ENCODE data around the gene NOS1. TPM values are rescaled to one million over a fixed set of nuclear protein-coding genes. Genes with fewer than 3 reads are reported as not detected.
"Not testable (repeated sequence)": the region's sequence is repeated elsewhere in the genome, so short reads cannot be mapped to it uniquely, and the experiment has no call there.

Gene NOS1
- total RNA-seq, 1 experiment from 2014 or later, result 2.3 TPM

DNA sequence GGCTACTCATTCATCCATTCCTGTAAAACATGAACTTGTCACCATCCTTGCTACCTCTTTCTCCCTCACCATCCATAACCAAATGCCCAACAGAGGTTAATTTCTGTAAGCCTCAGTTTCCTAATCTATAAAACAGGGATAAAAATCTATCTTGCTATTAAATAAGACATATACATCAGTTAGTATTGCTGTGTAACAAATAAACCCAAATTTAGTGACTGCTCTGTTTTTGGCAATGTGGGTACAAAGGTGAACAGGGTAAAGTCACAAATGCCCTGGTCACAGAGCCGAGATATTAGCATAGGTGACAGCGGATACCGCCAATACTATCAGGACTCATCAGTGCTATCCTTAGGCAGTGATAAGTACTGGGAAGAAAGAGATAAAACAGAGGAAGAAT is 167.5 kb downstream of the NOS1 start:
- Histone ChIP-seq H3K79me2 (ENCODE audit: insufficient read depth, low read length) (peaks cover 1% of the 10 kb centered on the region; the same call in 1 of the 2 replicates), H2BK5ac (ENCODE audit: insufficient read length, low read length) (no peak overlapping the region), H4K8ac (replicated peaks; ENCODE audit: insufficient read length, low read depth, low read length) (no peak overlapping the region), H2BK15ac (ENCODE audit: low read depth, low read length) (no peak overlapping the region), H3K4ac (ENCODE audit: low read depth, low read length) (no peak overlapping the region), H3K9ac (ENCODE audit: extremely low read depth, insufficient read length, low read length) (no peak overlapping the region), H3K4me1 (ENCODE audit: insufficient read depth, low read length) (peaks cover 1% of the 10 kb centered on the region; the same call in 1 of the 2 replicates), H3K27me3 (ENCODE audit: insufficient read depth, low read length) (no peaks in the 10 kb centered on the region), H3K4me2 (ENCODE audit: insufficient read depth, insufficient read length, low read length) (no peak overlapping the region), H3K27ac (ENCODE audit: insufficient read length, low read depth, low read length) (no peak overlapping the region), H2BK120ac (ENCODE audit: low read depth, low read length, poor library complexity, severe bottlenecking) (no peak overlapping the region), H4K91ac (ENCODE audit: insufficient read length, low read depth, low read length) (no peak overlapping the region), H3K79me1 (ENCODE audit: insufficient read depth, low read depth, low read length, poor library complexity, severe bottlenecking) (no peaks in the 10 kb centered on the region), H3K56ac (ENCODE audit: insufficient read length, low read depth, low read length) (no peak overlapping the region), H3K23me2 (ENCODE audit: insufficient read length, low read depth, low read length, poor library complexity, severe bottlenecking) (peaks cover 7% of the 10 kb centered on the region), H4K20me1 (ENCODE audit: control insufficient read depth, insufficient read depth, insufficient read length) (no peaks in the 10 kb centered on the region), H3K9me3 (ENCODE audit: control insufficient read depth, low read depth, low read length) (no peaks in the 10 kb centered on the region), H2BK20ac (ENCODE audit: low read depth, low read length, poor library complexity, severe bottlenecking) (no peak overlapping the region), H3K18ac (ENCODE audit: insufficient read length, low read depth, low read length) (no peak overlapping the region), H2AFZ (ENCODE audit: low read length) (no peak overlapping the region), H3T11ph (ENCODE audit: low read length) (no peak overlapping the region), H2BK12ac (ENCODE audit: insufficient read length, low read depth, low read length) (no peak overlapping the region), H3K23ac (ENCODE audit: insufficient read length, low read depth, low read length) (no peak overlapping the region), H3K14ac (ENCODE audit: insufficient read depth, low read length) (no peak overlapping the region), H2AK5ac (ENCODE audit: insufficient read length, low read length) (no peak overlapping the region), H4K5ac (ENCODE audit: insufficient read length, low read depth, low read length) (no peak overlapping the region)
- no peak for DNase-seq
- peaks cover 0 to 2% of the 10 kb centered on the region in 2 experiments; a peak in 1 of 5 replicates for H3K9me3 Mint-ChIP-seq
- peaks cover 0 to 9% (median under 1%) of the 10 kb centered on the region in 3 experiments; a peak in 6 of 7 replicates for H3K36me3 Mint-ChIP-seq (ENCODE audit: insufficient read depth in 1 of 3, low read depth in 3 of 3)
- WGBS (ENCODE audit: extremely low coverage, insufficient read length, low lambda C conversion rate), result no CpG with 5 or more reads among the region's 3 CpGs
- H3K4me1 Mint-ChIP-seq, result peaks cover 14 to 16% of the 10 kb centered on the region in 2 experiments
- no peak overlapping the region for H3K27ac Mint-ChIP-seq
- peaks cover 14% of the 10 kb centered on the region for H3K27me3 Mint-ChIP-seq (ENCODE audit: low read depth)
- no peak overlapping the region for H3K4me3 Mint-ChIP-seq
- TF ChIP-seq, protein P1, sequence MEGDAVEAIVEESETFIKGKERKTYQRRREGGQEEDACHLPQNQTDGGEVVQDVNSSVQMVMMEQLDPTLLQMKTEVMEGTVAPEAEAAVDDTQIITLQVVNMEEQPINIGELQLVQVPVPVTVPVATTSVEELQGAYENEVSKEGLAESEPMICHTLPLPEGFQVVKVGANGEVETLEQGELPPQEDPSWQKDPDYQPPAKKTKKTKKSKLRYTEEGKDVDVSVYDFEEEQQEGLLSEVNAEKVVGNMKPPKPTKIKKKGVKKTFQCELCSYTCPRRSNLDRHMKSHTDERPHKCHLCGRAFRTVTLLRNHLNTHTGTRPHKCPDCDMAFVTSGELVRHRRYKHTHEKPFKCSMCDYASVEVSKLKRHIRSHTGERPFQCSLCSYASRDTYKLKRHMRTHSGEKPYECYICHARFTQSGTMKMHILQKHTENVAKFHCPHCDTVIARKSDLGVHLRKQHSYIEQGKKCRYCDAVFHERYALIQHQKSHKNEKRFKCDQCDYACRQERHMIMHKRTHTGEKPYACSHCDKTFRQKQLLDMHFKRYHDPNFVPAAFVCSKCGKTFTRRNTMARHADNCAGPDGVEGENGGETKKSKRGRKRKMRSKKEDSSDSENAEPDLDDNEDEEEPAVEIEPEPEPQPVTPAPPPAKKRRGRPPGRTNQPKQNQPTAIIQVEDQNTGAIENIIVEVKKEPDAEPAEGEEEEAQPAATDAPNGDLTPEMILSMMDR (conservative IDR thresholded peaks at IDR 0.05), result no peak

GRCh38 chr12:117192581-117192980 is 168.8 kb downstream of the NOS1 start:
- not testable (repeated sequence) for H3K79me1 ChIP-seq (ENCODE audit: insufficient read depth, low read depth, low read length, poor library complexity, severe bottlenecking); H4K91ac ChIP-seq (ENCODE audit: insufficient read length, low read depth, low read length); H4K20me1 ChIP-seq (ENCODE audit: control insufficient read depth, insufficient read depth, insufficient read length); H3K18ac ChIP-seq (ENCODE audit: insufficient read length, low read depth, low read length); H3K27ac Mint-ChIP-seq; H3K56ac ChIP-seq (ENCODE audit: insufficient read length, low read depth, low read length); H3K27me3 ChIP-seq (ENCODE audit: insufficient read depth, low read length); H2BK5ac ChIP-seq (ENCODE audit: insufficient read length, low read length); H2BK15ac ChIP-seq (ENCODE audit: low read depth, low read length); H2AFZ ChIP-seq (ENCODE audit: low read length); H3K27ac ChIP-seq (ENCODE audit: insufficient read length, low read depth, low read length); H3T11ph ChIP-seq (ENCODE audit: low read length); H3K4me2 ChIP-seq (ENCODE audit: insufficient read depth, insufficient read length, low read length); H3K4ac ChIP-seq (ENCODE audit: low read depth, low read length); H2BK12ac ChIP-seq (ENCODE audit: insufficient read length, low read depth, low read length); H3K9me3 ChIP-seq (ENCODE audit: control insufficient read depth, low read depth, low read length); H2BK120ac ChIP-seq (ENCODE audit: low read depth, low read length, poor library complexity, severe bottlenecking); H3K9me3 Mint-ChIP-seq; H3K4me1 ChIP-seq (ENCODE audit: insufficient read depth, low read length); H2BK20ac ChIP-seq (ENCODE audit: low read depth, low read length, poor library complexity, severe bottlenecking); H3K23ac ChIP-seq (ENCODE audit: insufficient read length, low read depth, low read length); H3K79me2 ChIP-seq (ENCODE audit: insufficient read depth, low read length); H4K5ac ChIP-seq (ENCODE audit: insufficient read length, low read depth, low read length); H3K14ac ChIP-seq (ENCODE audit: insufficient read depth, low read length); H3K9ac ChIP-seq (ENCODE audit: extremely low read depth, insufficient read length, low read length); H3K4me3 Mint-ChIP-seq; H2AK5ac ChIP-seq (ENCODE audit: insufficient read length, low read length); H4K8ac ChIP-seq (replicated peaks; ENCODE audit: insufficient read length, low read depth, low read length); H3K23me2 ChIP-seq (ENCODE audit: insufficient read length, low read depth, low read length, poor library complexity, severe bottlenecking); DNase-seq
- Mint-ChIP-seq H3K4me1 (peaks cover 21 to 23% of the 10 kb centered on the region in 2 experiments), H3K36me3 (ENCODE audit: insufficient read depth in 1 of 3, low read depth in 3 of 3) (peaks cover 3 to 17% (median 13%) of the 10 kb centered on the region in 3 experiments), H3K27me3 (ENCODE audit: low read depth) (peaks cover 11% of the 10 kb centered on the region)
- WGBS (ENCODE audit: extremely low coverage, insufficient read length, low lambda C conversion rate), result no CpG with 5 or more reads among the region's 9 CpGs
